ENCODE measurements around the gene DBH. TPM values are rescaled to one million over a fixed set of nuclear protein-coding genes. Genes with fewer than 3 reads are reported as not detected.

DBH gene
- total and polyA plus RNA-seq, 12 donors: 0.24 to 234 (median 19.6) TPM; not detected in 1

DNA sequence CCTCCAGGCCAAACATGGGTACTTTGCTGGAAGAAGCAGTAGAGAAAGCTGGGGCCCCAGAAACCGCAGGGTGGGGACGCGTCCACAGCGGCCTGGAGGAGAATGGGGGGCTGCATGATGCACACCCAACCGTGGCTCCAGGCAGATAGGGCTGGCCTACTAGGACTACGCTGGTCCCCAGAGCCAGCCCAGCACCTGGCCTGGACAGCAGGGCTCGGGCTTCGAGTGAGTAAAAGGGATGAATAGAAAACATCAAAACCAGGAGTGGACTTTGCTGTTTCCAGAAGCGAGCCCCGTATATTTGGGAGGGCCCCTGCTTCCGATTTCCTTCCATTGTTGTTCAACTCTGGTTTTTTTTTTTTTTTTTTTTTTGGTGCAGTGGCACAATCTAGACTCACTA is 30.7 kb downstream of the DBH start:
- Histone ChIP-seq H3K4me1 (replicated peaks in 1 of 2) (no peaks in the 10 kb centered on the region), H3K27me3 (no peaks in the 10 kb centered on the region), H3K36me3 (replicated peaks in 1 of 2) (no peaks in the 10 kb centered on the region), H3K27ac (no peak overlapping the region), H3K9me3 (replicated peaks in 1 of 3) (no peaks in the 10 kb centered on the region), H3K4me3 (no peak overlapping the region)
- TF ChIP-seq, protein P1, sequence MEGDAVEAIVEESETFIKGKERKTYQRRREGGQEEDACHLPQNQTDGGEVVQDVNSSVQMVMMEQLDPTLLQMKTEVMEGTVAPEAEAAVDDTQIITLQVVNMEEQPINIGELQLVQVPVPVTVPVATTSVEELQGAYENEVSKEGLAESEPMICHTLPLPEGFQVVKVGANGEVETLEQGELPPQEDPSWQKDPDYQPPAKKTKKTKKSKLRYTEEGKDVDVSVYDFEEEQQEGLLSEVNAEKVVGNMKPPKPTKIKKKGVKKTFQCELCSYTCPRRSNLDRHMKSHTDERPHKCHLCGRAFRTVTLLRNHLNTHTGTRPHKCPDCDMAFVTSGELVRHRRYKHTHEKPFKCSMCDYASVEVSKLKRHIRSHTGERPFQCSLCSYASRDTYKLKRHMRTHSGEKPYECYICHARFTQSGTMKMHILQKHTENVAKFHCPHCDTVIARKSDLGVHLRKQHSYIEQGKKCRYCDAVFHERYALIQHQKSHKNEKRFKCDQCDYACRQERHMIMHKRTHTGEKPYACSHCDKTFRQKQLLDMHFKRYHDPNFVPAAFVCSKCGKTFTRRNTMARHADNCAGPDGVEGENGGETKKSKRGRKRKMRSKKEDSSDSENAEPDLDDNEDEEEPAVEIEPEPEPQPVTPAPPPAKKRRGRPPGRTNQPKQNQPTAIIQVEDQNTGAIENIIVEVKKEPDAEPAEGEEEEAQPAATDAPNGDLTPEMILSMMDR (IDR thresholded peaks at IDR 0.05): no peak
- no peak for TF ChIP-seq POLR2A (IDR thresholded peaks at IDR 0.05)
- intact Hi-C loops (cut with DNase I): no loop called here
- 73 to 84% (median 80%) methylated on average over 11 of the region's 11 CpGs for WGBS, 4 donors
- DNase-seq: no peak

DNA sequence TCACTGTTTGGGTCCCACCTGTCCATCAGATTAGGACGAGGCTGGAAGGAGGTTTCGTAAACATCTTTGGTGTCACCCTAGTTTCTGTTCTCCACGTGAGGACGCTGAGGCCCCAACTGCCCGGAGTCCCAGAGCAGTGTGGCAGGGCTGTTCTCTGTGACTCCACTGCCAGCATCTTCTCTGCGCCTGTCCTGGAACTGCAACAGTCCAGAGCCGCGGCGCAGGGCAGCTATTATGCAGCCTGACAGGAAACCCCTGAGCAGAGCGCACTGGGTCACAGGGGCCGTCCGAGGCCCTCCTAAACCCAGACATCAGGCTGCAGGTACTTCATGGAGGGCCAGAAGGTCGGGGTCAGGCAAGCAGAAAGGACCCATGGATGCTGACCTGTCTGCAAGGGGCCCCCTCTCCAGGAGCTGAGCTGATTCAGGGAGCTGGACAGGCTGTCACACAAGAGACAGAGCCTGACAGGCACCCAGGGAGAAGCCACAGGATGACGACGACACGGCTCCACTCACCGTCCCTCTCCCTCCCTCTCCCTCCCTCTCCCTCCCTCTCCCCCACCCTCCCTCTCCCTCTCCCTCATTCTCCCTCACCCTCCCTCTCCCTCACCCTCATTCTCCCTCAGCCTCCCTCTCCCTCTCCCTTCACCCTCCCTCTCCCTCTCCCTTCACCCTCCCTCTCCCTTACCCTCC is 31.7 kb downstream of the DBH start:
- no peaks in the 10 kb centered on the region for H3K27me3 ChIP-seq
- WGBS, 4 donors: 45 to 75% (median 65%) methylated on average over 15 to 17 of the region's 17 CpGs
- H3K9me3 ChIP-seq (replicated peaks in 1 of 3): no peaks in the 10 kb centered on the region
- no peak overlapping the region for H3K4me3 ChIP-seq
- intact Hi-C loops (cut with DNase I): no loop called here
- H3K36me3 ChIP-seq (replicated peaks in 1 of 2): no peaks in the 10 kb centered on the region
- no peaks in the 10 kb centered on the region for H3K4me1 ChIP-seq (replicated peaks in 1 of 2)
- TF ChIP-seq, protein P1 (IDR thresholded peaks at IDR 0.05): no peak
- TF ChIP-seq POLR2A (IDR thresholded peaks at IDR 0.05): no peak
- H3K27ac ChIP-seq: no peak overlapping the region
- no peak for DNase-seq

DNA sequence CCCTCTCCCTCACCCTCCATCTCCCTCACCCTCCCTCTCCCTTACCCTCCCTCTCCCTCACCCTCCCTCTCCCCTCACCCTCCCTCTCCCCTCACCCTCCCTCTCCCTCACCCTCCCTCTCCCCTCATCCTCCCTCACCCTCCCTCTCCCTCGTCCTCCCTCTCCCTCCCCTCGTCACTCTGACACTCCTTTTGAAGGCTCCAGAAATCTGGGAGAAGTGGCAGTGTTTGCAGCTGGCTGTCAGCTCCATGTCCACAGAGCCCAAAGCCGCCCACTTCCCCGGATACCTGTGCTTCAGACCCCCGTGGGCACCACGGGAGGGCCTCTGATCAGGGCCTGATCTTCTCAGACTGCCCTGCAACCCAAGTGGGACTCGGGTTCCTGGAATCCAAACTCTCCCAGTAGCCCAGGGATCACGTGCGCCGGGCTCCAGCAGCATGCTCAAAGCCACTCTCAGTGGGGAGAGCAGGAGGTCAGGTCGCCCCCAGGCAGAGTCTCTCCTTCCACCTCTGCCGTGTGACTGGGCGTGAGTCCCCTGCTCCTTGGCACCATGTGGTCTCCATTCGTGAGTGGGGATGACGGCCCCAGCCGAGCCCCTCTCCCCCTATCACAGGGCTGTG is 33.1 kb downstream of the DBH start:
- Histone ChIP-seq H3K9me3 (replicated peaks in 1 of 3) (no peaks in the 10 kb centered on the region), H3K27me3 (no peaks in the 10 kb centered on the region), H3K27ac (no peak overlapping the region), H3K4me1 (replicated peaks in 1 of 2) (no peaks in the 10 kb centered on the region), H3K4me3 (no peak overlapping the region), H3K36me3 (replicated peaks in 1 of 2) (no peaks in the 10 kb centered on the region)
- 78 to 90% (median 84%) methylated on average over 8 to 15 of the region's 16 CpGs for WGBS, 4 donors
- intact Hi-C loops (cut with DNase I): no loop called here
- TF ChIP-seq, protein P1 (IDR thresholded peaks at IDR 0.05): no peak
- no peak for TF ChIP-seq POLR2A (IDR thresholded peaks at IDR 0.05)
- no peak for DNase-seq

DNA sequence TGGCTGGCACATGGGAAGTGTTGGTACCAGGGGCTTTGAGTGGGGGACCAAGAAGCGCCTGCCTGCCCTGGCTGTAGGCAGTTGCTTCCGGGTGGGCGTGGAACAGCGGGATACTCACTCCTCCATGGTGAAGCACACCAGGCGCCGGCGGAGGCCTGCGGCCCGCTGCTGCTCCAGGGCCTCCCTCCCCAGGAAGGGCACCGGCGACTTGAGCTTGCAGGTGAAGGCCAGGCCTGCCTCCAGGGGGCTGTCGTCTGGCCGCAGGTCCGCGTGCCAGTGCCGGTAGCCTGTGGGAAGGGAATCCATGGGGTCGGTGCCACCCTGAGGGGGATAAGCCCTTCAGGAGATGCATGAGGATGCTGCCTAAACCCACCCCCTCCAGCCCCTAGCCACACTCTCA is 34.3 kb downstream of the DBH start:
- intact Hi-C loops (cut with DNase I): no loop called here
- TF ChIP-seq, protein P1 (IDR thresholded peaks at IDR 0.05): no peak
- no peak for TF ChIP-seq POLR2A (IDR thresholded peaks at IDR 0.05)
- WGBS, 4 donors: 87 to 97% (median 93%) methylated on average over 4 to 17 of the region's 17 CpGs

More for the DNA sequence above, 34.3 kb downstream of the DBH start:
- Histone ChIP-seq H3K9me3 (replicated peaks in 1 of 3) (no peaks in the 10 kb centered on the region), H3K36me3 (replicated peaks in 1 of 2) (no peaks in the 10 kb centered on the region), H3K4me1 (replicated peaks in 1 of 2) (no peaks in the 10 kb centered on the region), H3K27me3 (no peaks in the 10 kb centered on the region), H3K27ac (no peak overlapping the region), H3K4me3 (no peak overlapping the region)
- DNase-seq: no peak

Measured in adrenal gland (tissue), 12 donors.